Activated naive CD4-positive, alpha-beta T cell treated with anti-CD3 and anti-CD28 coated beads, Interleukin-2, amount 10 ng/mL, durations not matched to agents 5 hours and 36 hours (primary cell): ENCODE data around the gene LRCH3. TPM values are rescaled to one million over a fixed set of nuclear protein-coding genes. Genes with fewer than 3 reads are reported as not detected.

Source experiments
- total RNA-seq, 2 experiments: library from RNA; stranded (reverse); gene quantifications; one replicate each; pipeline ENCODE4 v1.2.3, GENCODE V29; 2021

Gene LRCH3
- 10 to 100 TPM; 46.0 to 57.6 TPM for total RNA-seq

GRCh38 chr3:197791113-197791891, at the start of gene LRCH3:
Gene LRCH3, plus strand, starts transcription at chr3:197791254. Its CDS starts 25 bp downstream, at chr3:197791279.

GRCh38 chr3:197749601-197750395, 41.3 kb upstream of the LRCH3 start, which contains the start of gene FYTTD1:
Gene FYTTD1, plus strand, starts transcription at chr3:197749883. Its CDS starts 89 bp downstream, at chr3:197749972.

Other genes with a start within 250 kb of the LRCH3 start
- 100 to 1,000 TPM; 114 to 115 TPM for gene BDH1, start 235.3 kb upstream of the LRCH3 start, total RNA-seq
- 10 to 100 TPM; 36.0 to 36.3 TPM for gene RUBCN, start 54.4 kb upstream of the LRCH3 start, total RNA-seq
- 10 to 100 TPM; 43.3 to 52.0 TPM for gene FYTTD1, start 41.4 kb upstream of the LRCH3 start, total RNA-seq
- 1,000 to 10,000 TPM; 1,394 to 1,419 TPM for gene RPL35A, start 158.9 kb downstream of the LRCH3 start, total RNA-seq
- gene LMLN, start 169.0 kb downstream of the LRCH3 start, total RNA-seq: 1 to 10 TPM; 3.7 to 4.4 TPM